Mammary epithelial cell (primary cell): Measurements from ENCODE around the gene SLMAP.

Experiments
- EZH2 ChIP-seq: IDR thresholded peaks from 2 replicates; pipeline ENCODE4 v1.6.1; 2012; ENCODE audit warnings: low read length, inconsistent platforms, borderline replicate concordance
- TF ChIP-seq, protein P1 (sequence below), 2 donors: IDR thresholded peaks in 1 of 2; conservative IDR thresholded peaks in 1 of 2; 2 replicates each; pipeline ENCODE4 v1.5.1; 2011 to 2012; ENCODE audit warnings: inconsistent platforms in 2 of 2, low read length in 2 of 2, mild to moderate bottlenecking in 2 of 2, control low read depth in 1 of 2, low read depth in 1 of 2; ENCODE audit not compliant: insufficient read depth in 1 of 2; ENCODE audit errors: extremely low read depth in 1 of 2

GRCh38 chr3:57917601-57918000 is 161.5 kb downstream of the SLMAP start:
- TF ChIP-seq, protein P1, sequence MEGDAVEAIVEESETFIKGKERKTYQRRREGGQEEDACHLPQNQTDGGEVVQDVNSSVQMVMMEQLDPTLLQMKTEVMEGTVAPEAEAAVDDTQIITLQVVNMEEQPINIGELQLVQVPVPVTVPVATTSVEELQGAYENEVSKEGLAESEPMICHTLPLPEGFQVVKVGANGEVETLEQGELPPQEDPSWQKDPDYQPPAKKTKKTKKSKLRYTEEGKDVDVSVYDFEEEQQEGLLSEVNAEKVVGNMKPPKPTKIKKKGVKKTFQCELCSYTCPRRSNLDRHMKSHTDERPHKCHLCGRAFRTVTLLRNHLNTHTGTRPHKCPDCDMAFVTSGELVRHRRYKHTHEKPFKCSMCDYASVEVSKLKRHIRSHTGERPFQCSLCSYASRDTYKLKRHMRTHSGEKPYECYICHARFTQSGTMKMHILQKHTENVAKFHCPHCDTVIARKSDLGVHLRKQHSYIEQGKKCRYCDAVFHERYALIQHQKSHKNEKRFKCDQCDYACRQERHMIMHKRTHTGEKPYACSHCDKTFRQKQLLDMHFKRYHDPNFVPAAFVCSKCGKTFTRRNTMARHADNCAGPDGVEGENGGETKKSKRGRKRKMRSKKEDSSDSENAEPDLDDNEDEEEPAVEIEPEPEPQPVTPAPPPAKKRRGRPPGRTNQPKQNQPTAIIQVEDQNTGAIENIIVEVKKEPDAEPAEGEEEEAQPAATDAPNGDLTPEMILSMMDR (conservative IDR thresholded peaks at IDR 0.05 in 1 of 2, IDR thresholded peaks at IDR 0.05 in 1 of 2; ENCODE audit: extremely low read depth in 1 of 2, insufficient read depth in 1 of 2, low read depth in 1 of 2, low read length in 2 of 2), result no peak
- no peak for TF ChIP-seq EZH2
